ENCODE results near the gene NATD1.
"Not testable (repeated sequence)": the region's sequence is repeated elsewhere in the genome, so short reads cannot be mapped to it uniquely, and the experiment has no call there.

Gene NATD1

DNA sequence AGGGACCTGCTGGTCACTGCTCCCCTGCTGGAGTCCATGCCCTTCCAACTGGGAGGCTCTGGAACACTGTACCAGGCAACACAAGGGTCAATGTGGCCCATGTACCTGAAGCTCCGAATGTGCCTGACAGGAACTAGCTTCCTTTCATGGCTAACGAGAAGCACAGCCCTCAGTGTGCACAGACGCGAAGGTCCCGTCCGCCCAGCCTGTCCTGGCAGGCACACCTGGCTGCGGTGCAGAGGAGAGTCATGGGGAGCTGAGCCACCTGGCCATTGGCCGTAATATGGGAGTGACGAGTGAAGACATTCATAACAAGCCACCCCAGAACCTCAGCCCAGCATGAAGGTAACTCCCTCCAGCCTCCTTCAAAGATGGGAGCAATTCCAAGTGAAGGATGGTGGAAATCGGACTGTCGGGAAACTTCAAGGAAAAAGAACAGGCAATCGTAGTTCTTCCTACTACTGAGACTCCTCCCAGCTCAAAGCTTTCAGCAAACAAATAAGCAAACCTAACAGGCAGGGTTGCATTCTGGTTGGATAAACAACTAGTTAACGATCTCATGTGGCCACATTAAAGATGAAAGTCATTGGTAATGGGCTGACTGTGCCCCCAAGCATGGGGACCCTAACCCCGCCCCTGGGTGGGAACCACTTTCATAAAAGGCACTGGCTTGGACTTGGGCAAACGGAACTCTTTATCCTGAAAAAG lies 52.5 kb downstream of the NATD1 start:
- no peaks in the 10 kb centered on the region for H3K9me3 Mint-ChIP-seq
- no peaks in the 10 kb centered on the region for H3K27me3 Mint-ChIP-seq
- peaks cover 11% of the 10 kb centered on the region for H3K36me3 Mint-ChIP-seq
- DNase-seq (ENCODE audit: low spot score in 2 of 2): no peak
- no peak for ATAC-seq (ENCODE audit: low read depth)
- peaks cover 24% of the 10 kb centered on the region for H3K4me1 Mint-ChIP-seq
- H3K4me3 Mint-ChIP-seq: no peak overlapping the region
- H3K27ac Mint-ChIP-seq: no peak overlapping the region

DNA sequence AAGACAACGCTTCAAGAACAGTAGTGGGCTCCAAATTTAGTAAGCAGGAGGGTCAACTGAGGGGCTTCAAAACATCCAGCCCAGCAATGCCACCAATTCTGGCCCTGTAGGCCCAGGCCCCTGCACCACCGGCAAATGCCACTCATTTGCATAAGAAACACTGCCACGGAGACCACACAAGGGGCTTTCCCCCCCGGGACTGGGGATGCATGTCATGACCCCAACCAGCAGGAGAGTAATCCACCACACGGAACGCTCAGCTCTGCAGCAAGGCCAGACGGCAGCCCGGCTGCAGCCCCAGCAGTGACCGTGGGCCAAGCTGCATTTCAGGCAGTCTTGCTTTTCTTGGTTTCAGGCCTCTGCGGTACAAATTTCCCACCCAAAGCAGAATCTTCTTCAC lies 53.4 kb downstream of the NATD1 start:
- Mint-ChIP-seq H3K36me3 (peaks cover 11% of the 10 kb centered on the region), H3K27me3 (no peaks in the 10 kb centered on the region), H3K4me1 (peaks cover 19% of the 10 kb centered on the region), H3K4me3 (no peak overlapping the region), H3K9me3 (no peaks in the 10 kb centered on the region), H3K27ac (no peak overlapping the region)
- no peak for DNase-seq (ENCODE audit: low spot score in 2 of 2)
- ATAC-seq (ENCODE audit: low read depth): peak; percentile 84

GRCh38 chr17:21199311-21199710 lies 53.9 kb downstream of the NATD1 start:
- Mint-ChIP-seq H3K4me1 (peaks cover 13% of the 10 kb centered on the region), H3K9me3 (no peaks in the 10 kb centered on the region), H3K36me3 (peaks cover 11% of the 10 kb centered on the region), H3K27me3 (no peaks in the 10 kb centered on the region), H3K4me3 (no peak overlapping the region), H3K27ac (no peak overlapping the region)
- no peak for DNase-seq (ENCODE audit: low spot score in 2 of 2)
- ATAC-seq (ENCODE audit: low read depth): no peak

DNA sequence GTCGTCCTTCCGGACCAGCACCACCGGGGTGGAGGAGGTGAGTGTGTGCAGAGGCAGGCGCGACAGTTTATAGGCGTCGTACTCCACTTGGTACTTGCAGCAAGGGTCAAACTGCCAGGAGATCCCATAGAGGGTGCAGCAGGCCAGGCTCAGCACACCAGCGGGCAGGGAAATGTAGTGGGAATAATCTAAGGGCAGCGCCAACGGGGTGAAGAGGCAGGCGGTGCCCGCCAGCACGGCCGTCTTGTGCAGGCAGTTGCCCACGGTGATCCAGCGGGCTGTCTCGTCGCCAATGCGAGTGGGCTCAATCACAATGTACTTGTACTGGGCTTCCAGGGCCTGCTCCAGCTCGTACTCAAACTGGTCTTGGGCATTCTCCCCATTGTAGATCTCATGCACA lies 54.8 kb downstream of the NATD1 start:
- no peak overlapping the region for H3K27ac Mint-ChIP-seq
- no peak overlapping the region for H3K4me3 Mint-ChIP-seq

DNA sequence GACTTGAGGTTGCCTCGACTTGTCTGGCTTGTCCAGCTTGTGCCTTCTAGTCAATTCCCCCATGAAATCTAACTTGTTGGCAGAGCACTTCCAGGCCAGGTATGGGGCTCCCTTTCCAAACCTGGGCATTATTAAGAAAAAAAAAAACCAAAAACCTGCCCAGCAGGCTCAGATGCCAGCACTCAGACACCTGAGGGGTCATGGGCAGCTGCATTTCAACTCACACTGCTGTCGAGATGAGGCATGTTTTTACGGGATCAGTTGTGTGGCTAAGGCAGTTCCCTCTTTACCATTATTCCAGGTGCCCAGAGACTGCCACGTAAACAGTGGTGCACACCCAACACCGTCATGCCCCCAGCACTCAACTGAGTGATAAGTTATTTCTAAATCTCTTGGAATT lies 57.1 kb downstream of the NATD1 start:
- DNase-seq (ENCODE audit: low spot score in 2 of 2) (no peak), ATAC-seq (ENCODE audit: low read depth) (no peak)
- Mint-ChIP-seq H3K4me1 (peaks cover 13% of the 10 kb centered on the region), H3K4me3 (no peak overlapping the region), H3K9me3 (no peaks in the 10 kb centered on the region), H3K36me3 (peaks cover 11% of the 10 kb centered on the region), H3K27ac (no peak overlapping the region), H3K27me3 (no peaks in the 10 kb centered on the region)

More for the DNA sequence above, 54.8 kb downstream of the NATD1 start:
- H3K36me3 Mint-ChIP-seq: peaks cover 11% of the 10 kb centered on the region
- no peaks in the 10 kb centered on the region for H3K9me3 Mint-ChIP-seq
- DNase-seq (ENCODE audit: low spot score in 2 of 2): no peak
- H3K4me1 Mint-ChIP-seq: peaks cover 13% of the 10 kb centered on the region
- ATAC-seq (ENCODE audit: low read depth): no peak
- H3K27me3 Mint-ChIP-seq: no peaks in the 10 kb centered on the region

DNA sequence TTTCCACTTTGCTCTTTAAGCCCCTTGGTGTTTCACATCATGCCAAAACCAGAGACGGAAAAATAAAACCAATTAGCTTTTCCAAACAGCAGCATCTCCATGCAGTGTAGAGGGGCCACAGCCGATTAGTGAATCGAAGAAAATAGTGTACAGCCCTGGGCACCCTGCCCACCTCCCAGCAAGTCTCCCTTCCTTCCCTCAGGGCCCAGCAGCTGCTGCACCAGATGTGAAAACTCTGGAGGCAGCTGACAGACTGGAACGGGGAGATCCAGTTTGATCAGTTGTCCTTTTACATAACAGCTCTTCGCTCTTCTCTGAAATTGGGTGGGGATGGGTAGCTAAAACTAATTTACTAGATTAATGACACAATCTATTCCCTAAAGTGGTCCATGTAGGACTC lies 58.5 kb downstream of the NATD1 start:
- H3K27ac Mint-ChIP-seq: peak overlapping the region; percentile 53
- no peak overlapping the region for H3K4me3 Mint-ChIP-seq
- no peaks in the 10 kb centered on the region for H3K27me3 Mint-ChIP-seq
- DNase-seq (ENCODE audit: low spot score in 2 of 2) (no peak), ATAC-seq (ENCODE audit: low read depth) (no peak)
- no peaks in the 10 kb centered on the region for H3K9me3 Mint-ChIP-seq
- peaks cover 2% of the 10 kb centered on the region for H3K4me1 Mint-ChIP-seq
- peaks cover 16% of the 10 kb centered on the region for H3K36me3 Mint-ChIP-seq

- no peaks in the 10 kb centered on the region for H3K27me3 Mint-ChIP-seq
- peaks cover 16% of the 10 kb centered on the region for H3K36me3 Mint-ChIP-seq
- H3K4me3 Mint-ChIP-seq: no peak overlapping the region
- H3K9me3 Mint-ChIP-seq: no peaks in the 10 kb centered on the region
- ATAC-seq (ENCODE audit: low read depth) (no peak), DNase-seq (ENCODE audit: low spot score in 2 of 2) (no peak)
- H3K27ac Mint-ChIP-seq: peak overlapping the region; percentile 53
- H3K4me1 Mint-ChIP-seq: no peaks in the 10 kb centered on the region
Measured at GRCh38 chr17:21194226-21194625, 59.0 kb downstream of the NATD1 start.

- H3K27me3 Mint-ChIP-seq: no peaks in the 10 kb centered on the region
- no peak for ATAC-seq (ENCODE audit: low read depth)
- H3K27ac Mint-ChIP-seq: no peak overlapping the region
- peaks cover 13% of the 10 kb centered on the region for H3K36me3 Mint-ChIP-seq
- H3K4me3 Mint-ChIP-seq: no peak overlapping the region
- no peak for DNase-seq (ENCODE audit: low spot score in 2 of 2)
- H3K9me3 Mint-ChIP-seq: no peaks in the 10 kb centered on the region
- no peaks in the 10 kb centered on the region for H3K4me1 Mint-ChIP-seq
Measured at GRCh38 chr17:21193031-21193430, 60.2 kb downstream of the NATD1 start.

DNA sequence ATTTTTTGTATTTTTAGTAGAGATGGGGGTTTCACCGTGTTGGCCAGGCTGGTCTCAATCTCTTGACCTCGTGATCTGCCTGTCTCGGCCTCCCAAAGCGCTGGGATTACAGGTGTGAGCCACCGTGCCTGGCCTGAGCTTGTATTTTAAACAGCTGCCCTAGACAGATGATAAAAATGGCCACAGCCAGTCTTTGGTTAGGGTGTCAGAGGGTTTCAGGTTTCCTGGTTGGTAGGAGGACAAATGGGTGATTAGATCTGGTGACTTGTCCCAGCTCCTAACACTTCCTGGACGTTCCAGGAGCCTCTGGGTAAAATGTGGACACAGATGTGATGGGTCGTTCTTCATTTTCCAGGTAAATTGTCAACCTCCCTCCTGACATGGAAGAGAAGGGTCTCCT lies 60.8 kb downstream of the NATD1 start:
- not testable (repeated sequence) for H3K4me3 Mint-ChIP-seq; H3K9me3 Mint-ChIP-seq; H3K27ac Mint-ChIP-seq; ATAC-seq (ENCODE audit: low read depth); DNase-seq (ENCODE audit: low spot score in 2 of 2); H3K27me3 Mint-ChIP-seq; H3K4me1 Mint-ChIP-seq
- peaks cover 12% of the 10 kb centered on the region for H3K36me3 Mint-ChIP-seq

DNA sequence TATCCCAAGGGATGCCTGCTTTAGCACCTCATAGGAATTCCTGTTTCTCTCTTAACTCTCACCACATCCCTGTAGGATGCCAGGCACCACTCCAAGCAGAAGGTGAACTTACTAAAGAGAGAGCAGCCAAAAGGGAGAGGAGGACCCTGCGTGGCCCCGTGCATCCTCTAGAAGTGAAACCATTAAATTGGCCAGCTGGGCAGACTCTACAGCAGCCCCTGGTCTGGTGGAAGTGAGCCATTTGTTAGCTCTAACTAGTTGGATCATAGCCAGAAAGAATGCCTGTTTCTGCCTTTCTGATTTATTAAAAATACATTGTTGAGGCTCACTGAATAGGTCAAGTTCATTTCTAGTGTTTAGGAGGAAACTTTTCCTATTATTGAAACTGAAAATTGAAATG lies 61.5 kb downstream of the NATD1 start:
- H3K36me3 Mint-ChIP-seq: peaks cover 10% of the 10 kb centered on the region
- ATAC-seq (ENCODE audit: low read depth): no peak
- H3K9me3 Mint-ChIP-seq: no peaks in the 10 kb centered on the region
- H3K4me1 Mint-ChIP-seq: no peaks in the 10 kb centered on the region
- no peak for DNase-seq (ENCODE audit: low spot score in 2 of 2)
- no peaks in the 10 kb centered on the region for H3K27me3 Mint-ChIP-seq
- no peak overlapping the region for H3K27ac Mint-ChIP-seq
- H3K4me3 Mint-ChIP-seq: no peak overlapping the region

DNA sequence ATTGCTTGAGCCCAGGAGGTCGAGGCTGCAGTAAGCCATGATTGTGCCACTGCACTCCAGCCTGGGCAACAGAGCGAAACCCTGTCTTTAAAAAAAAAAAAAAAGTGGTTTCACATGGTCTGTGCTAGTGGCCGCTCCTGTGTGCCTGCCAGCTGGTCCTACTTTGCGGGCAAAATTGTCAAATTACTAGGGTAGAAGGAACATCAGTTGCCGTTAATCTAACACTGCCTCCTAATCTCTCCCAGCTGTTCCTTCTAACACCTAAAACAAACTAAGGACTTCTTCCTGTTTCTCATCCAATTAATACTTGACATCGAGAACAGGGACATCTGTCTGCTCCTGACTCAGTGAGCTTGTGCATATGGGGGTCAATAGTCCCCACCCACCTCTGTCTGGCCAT lies 63.1 kb downstream of the NATD1 start:
- H3K27me3 Mint-ChIP-seq: no peaks in the 10 kb centered on the region
- H3K27ac Mint-ChIP-seq: no peak overlapping the region
- H3K9me3 Mint-ChIP-seq: no peaks in the 10 kb centered on the region
- ATAC-seq (ENCODE audit: low read depth): no peak
- DNase-seq (ENCODE audit: low spot score in 2 of 2): no peak
- no peaks in the 10 kb centered on the region for H3K4me1 Mint-ChIP-seq
- peaks cover 8% of the 10 kb centered on the region for H3K36me3 Mint-ChIP-seq
- no peak overlapping the region for H3K4me3 Mint-ChIP-seq

- ATAC-seq (ENCODE audit: low read depth): no peak
- Mint-ChIP-seq H3K27ac (no peak overlapping the region), H3K4me1 (no peaks in the 10 kb centered on the region), H3K27me3 (no peaks in the 10 kb centered on the region), H3K4me3 (no peak overlapping the region), H3K9me3 (no peaks in the 10 kb centered on the region), H3K36me3 (peaks cover 14% of the 10 kb centered on the region)
- no peak for DNase-seq (ENCODE audit: low spot score in 2 of 2)
Measured at GRCh38 chr17:21189361-21189760, 63.8 kb downstream of the NATD1 start.
